HG02852 (cell line): ENCODE measurements around the gene ZNF329.
A peak's percentile ranks its signal among the peaks of the same experiment; 100 is the strongest.

Experiments used
- ATAC-seq: cut with Tn5 transposase; IDR thresholded peaks from one replicate; pipeline ENCODE4 v1.9.1; 2021; ENCODE audit warnings: mild to moderate bottlenecking, moderate library complexity; ENCODE audit not compliant: unreplicated experiment

Gene ZNF329

GRCh38 chr19:58123354-58123753 is 27.2 kb downstream of the ZNF329 start:
- ATAC-seq, result no peak

- no peak for ATAC-seq
Observed at GRCh38 chr19:58118979-58119733, 31.4 kb downstream of the ZNF329 start.

- ATAC-seq, result no peak
Observed at GRCh38 chr19:58117841-58118575, 32.6 kb downstream of the ZNF329 start.

- no peak for ATAC-seq
Observed at GRCh38 chr19:58108546-58108817, 42.1 kb downstream of the ZNF329 start.

- ATAC-seq, result no peak
Observed at GRCh38 chr19:58107778-58108545, 42.6 kb downstream of the ZNF329 start.

- ATAC-seq, result no peak
Observed at GRCh38 chr19:58098682-58098998, 51.9 kb downstream of the ZNF329 start.

- ATAC-seq, result peak; percentile 85
Observed at GRCh38 chr19:58097781-58098681, 52.6 kb downstream of the ZNF329 start, which contains the start of gene ZSCAN18. ZSCAN18 (minus strand) TSS chr19:58098231; CDS start chr19:58090267, 7,964 bp downstream.

GRCh38 chr19:58097349-58097748 is 53.2 kb downstream of the ZNF329 start:
- no peak for ATAC-seq

GRCh38 chr19:58096884-58097283 is 53.7 kb downstream of the ZNF329 start:
- no peak for ATAC-seq

GRCh38 chr19:58095328-58095727 is 55.3 kb downstream of the ZNF329 start:
- no peak for ATAC-seq

- no peak for ATAC-seq
Observed at GRCh38 chr19:58093071-58093470, 57.5 kb downstream of the ZNF329 start.

- no peak for ATAC-seq
Observed at GRCh38 chr19:58091251-58091995, 59.2 kb downstream of the ZNF329 start.

GRCh38 chr19:58089846-58090245 is 60.7 kb downstream of the ZNF329 start:
- ATAC-seq, result no peak

- ATAC-seq, result no peak
Observed at GRCh38 chr19:58088521-58089052, 62.0 kb downstream of the ZNF329 start.

GRCh38 chr19:58086825-58087710 is 63.5 kb downstream of the ZNF329 start:
- ATAC-seq, result no peak

- no peak for ATAC-seq
Observed at GRCh38 chr19:58085348-58085875, 65.2 kb downstream of the ZNF329 start.

- ATAC-seq, result no peak
Observed at GRCh38 chr19:58084596-58085347, 65.8 kb downstream of the ZNF329 start.

GRCh38 chr19:58083021-58083420 is 67.6 kb downstream of the ZNF329 start:
- ATAC-seq, result no peak
